Retinal pigment epithelial cell (primary cell): ENCODE results near the gene GPD2.

Experiments used
- DNase-seq: peaks from one replicate; pipeline ENCODE4 v3.0.0-alpha.2; 2010; ENCODE audit warnings: low read depth
- H3K4me3 ChIP-seq: 2 replicates; pipeline ENCODE4 v1.5.1; 2011; ENCODE audit warnings: mild to moderate bottlenecking, low read length, control low read depth, moderate library complexity
- TF ChIP-seq, protein P1 (sequence below): conservative IDR thresholded peaks from 2 replicates; pipeline ENCODE4 v1.5.1; 2011; ENCODE audit warnings: low read depth, low read length, control low read depth, inconsistent platforms

Gene GPD2

DNA sequence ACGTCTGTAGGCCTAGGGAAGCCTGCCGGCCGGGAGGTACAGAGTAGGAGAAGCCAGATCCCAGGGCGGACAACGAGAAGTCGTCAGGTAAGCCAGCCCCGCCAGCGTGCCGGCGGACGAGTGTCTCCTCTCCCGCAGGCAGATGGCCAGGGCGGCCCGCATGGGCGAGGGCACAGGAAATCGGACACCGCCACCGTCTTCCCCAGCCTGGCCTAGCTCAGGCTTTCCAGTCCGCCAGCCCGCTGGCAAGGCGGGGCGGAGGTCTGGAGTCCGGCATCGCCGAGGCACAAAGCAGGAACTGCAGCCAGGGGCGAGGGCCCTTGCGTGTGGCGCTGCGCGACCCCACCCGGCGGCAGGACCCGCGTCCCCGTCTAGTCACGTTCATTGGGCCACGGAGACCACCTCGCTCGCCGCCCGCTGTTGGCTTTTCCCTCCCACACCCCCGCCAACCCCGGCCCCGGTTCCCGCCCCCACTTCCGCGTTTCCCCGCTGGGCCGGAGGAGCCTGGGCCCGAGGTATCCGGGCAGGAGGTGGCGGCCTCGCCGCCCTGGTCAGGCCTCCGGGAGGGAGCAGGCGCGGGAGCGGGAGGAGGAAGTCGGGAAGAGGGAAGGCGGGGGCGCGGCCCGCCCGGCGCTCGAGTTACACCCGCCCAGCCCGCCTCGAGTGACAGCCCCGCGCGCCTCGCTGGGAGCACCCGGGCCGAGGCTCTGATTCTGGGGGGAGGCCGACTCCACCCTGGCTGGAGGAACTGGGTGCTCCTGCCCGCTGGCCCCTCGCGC lies at the start of gene GPD2:
Gene GPD2, plus strand, starts transcription at position 662 of the 779 bp plus-strand sequence. CDS start 39,727 bp downstream, outside the sequence.
- DNase-seq: no peak
- TF ChIP-seq, protein P1, sequence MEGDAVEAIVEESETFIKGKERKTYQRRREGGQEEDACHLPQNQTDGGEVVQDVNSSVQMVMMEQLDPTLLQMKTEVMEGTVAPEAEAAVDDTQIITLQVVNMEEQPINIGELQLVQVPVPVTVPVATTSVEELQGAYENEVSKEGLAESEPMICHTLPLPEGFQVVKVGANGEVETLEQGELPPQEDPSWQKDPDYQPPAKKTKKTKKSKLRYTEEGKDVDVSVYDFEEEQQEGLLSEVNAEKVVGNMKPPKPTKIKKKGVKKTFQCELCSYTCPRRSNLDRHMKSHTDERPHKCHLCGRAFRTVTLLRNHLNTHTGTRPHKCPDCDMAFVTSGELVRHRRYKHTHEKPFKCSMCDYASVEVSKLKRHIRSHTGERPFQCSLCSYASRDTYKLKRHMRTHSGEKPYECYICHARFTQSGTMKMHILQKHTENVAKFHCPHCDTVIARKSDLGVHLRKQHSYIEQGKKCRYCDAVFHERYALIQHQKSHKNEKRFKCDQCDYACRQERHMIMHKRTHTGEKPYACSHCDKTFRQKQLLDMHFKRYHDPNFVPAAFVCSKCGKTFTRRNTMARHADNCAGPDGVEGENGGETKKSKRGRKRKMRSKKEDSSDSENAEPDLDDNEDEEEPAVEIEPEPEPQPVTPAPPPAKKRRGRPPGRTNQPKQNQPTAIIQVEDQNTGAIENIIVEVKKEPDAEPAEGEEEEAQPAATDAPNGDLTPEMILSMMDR: no peak
- peak within 1 kb of the TSS; percentile 72 for H3K4me3 ChIP-seq

DNA sequence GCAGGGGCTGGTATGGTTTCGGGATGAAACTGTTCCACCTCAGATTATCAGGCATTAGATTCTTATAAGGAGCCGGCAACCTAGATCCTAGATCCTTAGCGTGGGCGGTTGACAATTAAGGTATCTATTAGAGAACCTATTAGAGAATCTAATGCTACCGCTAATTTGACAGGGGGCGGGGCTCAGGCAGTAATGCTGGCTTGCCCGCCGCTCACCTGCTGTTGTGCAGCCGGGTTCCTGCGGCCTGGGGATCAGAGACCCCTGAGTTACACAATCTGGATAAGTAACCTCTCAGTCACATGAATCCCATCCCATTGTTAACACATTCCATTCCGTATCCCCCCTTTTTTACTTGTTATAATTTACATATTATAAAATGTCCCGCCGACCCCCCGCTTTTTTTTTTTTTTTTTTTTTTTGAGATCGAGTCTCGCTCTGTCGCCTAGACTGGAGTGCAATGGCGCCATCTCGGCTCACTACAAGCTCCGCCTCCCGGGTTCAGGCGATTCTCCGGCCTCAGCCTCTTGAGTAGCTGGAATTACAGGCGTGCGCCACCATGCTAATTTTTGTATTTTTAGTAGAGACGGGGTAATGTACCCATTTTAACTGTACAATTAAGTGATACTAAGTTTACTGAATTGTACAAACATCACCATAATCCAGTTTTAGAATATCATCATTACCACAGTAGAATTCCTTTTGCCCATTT lies 42.0 kb upstream of the GPD2 start:
- TF ChIP-seq, protein P1: no peak
- H3K4me3 ChIP-seq: no peak overlapping the region
- no peak for DNase-seq

DNA sequence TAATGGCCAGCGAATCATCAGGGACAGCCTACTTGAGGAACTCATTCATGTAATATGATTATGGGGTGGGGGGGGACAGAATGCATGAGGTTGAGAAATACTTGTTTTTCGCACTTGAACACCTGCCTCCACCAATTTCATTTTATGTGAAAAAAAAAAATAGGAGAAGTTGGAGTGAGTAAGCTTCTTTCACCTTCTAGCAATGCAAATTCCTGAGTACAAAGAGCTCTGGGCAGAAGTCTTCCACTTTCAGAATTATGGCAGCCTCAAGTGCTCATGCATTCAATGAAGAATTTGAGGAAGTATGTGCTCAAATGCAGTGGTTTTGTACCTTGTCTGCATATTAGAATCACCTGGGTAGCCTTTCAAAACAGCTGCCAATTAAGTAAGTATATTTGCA lies 40.1 kb upstream of the GPD2 start:
- H3K4me3 ChIP-seq: no peak overlapping the region
- DNase-seq: no peak
- TF ChIP-seq, protein P1: no peak

DNA sequence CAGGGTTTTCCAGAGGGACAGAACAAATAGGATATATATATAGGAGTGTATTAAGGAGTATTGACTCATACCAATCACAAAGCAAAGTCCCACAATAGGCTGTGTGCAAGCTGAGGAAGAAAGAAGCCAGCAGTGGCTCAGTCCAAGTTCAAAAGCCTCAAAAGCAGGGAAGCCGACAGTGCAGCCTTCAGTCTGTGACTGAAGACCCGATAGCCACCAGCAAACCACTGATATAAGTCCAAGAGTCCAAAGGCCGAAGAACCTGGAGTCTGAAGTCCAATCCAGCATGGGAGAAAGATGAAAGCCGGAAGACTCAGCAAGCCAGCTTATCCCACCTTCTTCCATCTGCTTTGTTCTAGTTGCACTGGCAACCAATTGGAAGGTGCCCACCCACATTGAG lies 39.0 kb upstream of the GPD2 start:
- TF ChIP-seq, protein P1: no peak
- H3K4me3 ChIP-seq: no peak overlapping the region
- no peak for DNase-seq

DNA sequence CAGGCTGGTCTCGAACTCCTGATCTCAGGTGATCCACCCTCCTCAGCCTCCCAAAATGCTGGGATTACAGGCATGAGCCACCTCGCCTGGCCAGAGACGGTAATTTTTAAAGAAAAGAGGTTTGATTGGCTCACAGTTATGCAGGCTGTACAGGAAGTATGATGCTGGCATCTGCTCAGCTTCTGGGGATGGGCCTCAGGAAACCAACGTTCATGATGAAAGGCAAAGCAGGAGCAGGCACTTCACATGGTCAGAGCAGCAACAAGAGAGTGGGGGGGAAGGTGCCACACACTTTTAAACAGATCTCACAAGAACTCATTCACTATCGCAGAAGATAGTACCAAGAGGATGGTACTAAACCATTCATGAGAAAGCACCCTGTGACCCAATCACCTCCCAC lies 38.0 kb upstream of the GPD2 start:
- no peak overlapping the region for H3K4me3 ChIP-seq
- TF ChIP-seq, protein P1: no peak
- no peak for DNase-seq

DNA sequence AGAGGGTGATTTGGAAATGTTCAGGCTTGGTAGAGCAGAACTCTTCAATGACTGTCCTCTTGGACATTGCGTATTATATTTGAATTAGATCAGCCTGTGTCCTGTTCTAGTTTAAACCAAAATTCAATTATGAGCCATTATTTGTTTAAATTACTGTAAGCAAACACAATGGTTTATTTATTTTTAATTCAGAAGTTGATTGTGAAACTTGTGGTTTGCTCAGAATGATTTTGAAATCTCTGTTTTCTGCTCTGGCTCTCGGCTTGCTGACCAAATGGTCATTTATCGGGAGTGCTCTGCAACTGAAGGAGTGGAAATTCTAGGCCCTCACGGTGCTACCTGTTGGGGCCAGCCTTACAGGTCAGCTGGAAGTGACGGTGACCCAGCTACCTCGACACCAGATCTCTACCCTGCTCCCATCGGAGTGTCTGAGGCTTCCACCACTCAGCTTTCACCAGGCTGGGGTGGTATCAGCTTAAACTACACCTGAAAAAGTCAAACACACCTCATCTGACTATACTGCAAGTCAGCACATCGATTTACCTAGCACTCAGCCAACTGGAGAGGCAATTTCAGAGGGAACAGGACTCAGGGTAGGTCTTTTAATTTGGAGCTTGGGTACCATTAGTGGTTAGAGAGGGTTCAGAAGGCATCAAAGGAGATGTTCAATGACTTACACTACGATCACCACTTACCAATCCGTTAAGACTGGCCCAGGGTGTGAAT lies 36.8 kb upstream of the GPD2 start:
- peak overlapping the region; percentile 89 for H3K4me3 ChIP-seq
- DNase-seq: no peak
- TF ChIP-seq, protein P1: no peak
